Measurements from ENCODE around the gene DSTN. TPM values are rescaled to one million over a fixed set of nuclear protein-coding genes. Genes with fewer than 3 reads are reported as not detected.
A peak's percentile ranks its signal among the peaks of the same experiment; 100 is the strongest.
"Not testable (repeated sequence)": the region's sequence is repeated elsewhere in the genome, so short reads cannot be mapped to it uniquely, and the experiment has no call there.

The DSTN gene
- total RNA-seq, 1 donor from 2014 or later, result 157 TPM

DNA sequence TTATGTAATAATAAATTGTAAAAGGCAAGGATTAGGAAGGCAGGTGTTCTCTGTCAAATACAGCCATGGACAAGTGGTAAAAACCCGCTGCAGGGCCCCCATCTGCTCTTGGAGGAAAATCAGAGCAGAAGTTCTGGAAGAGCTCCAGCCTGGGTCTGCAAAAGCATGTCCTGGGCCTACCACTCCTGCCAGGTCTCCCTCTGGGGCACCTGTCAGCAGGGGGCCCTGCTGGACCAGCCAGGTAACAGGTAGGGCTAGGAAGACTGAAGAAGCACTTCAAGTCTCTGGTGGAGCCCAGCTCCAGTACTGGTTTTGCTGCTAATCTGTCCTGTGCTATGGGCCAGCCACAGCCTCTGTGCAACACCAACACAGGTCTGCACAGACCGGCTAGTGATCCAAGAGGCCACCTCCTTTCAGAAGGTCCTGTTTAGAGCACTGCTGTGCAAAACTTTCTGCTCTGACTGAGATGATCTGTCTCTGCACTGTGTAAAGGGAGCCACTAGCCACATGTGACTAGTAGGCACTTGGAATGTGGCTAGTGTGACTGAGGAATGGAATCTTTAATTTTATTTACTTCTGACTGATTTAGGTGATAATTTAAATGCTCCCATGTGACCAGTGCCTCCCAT lies 82.0 kb downstream of the DSTN start:
- no peak for DNase-seq

DNA sequence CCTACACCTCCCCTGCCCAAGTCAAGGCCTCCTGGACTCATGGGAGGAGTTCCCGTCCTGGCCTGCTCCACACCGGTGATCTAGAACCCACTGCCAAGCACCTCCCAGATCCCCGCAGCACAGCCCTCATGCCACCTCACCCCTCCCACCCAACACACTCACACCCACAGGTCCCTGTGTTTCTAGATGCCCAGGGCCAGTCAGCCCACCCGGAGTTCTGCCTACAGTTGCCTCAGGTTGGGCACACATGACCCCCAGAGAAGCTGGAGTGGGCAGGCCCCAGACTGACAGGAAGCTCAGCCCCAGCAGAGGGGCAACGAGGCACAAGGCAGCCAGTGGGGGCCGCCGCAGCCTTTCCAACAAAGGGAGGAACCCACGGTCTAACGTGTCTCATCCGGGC lies 82.5 kb downstream of the DSTN start:
- DNase-seq, result no peak

DNA sequence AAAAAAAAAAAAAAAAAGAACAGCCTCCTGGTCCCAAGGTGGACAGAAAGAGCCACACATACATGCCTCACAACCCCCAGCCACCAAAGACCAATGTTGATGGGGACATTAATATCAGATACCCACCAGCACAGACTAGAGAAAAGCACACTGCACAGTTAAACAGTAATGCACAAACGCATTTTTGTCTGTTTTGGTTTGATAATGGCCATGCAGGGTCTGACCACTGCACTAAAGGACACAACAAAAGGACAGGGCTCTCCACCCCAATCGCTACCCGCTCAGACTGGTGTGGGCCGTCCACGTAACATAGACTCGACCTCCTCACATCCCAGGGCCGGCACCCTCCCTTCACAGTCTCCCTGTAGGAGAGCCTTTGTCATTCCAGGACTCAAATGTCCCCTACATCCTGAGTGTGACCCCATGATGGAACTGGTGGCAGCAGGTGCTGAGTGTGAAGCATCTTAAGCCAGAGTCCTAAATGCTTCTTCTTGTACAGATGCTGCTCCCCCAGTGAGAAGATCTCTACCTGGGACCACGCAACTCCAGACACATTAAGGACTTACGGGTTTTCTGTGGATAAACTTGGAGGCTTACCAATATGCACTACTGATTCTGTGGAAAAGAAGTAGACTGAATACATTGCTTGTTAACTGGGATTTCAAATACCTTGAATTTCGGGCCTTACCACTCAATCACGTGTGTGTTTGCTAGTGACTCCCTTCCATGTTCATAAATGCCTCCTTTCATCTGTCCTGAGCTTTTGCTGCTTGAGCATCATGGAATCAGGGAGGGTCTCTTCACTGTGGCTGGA lies 84.2 kb downstream of the DSTN start:
- no peak for DNase-seq

DNA sequence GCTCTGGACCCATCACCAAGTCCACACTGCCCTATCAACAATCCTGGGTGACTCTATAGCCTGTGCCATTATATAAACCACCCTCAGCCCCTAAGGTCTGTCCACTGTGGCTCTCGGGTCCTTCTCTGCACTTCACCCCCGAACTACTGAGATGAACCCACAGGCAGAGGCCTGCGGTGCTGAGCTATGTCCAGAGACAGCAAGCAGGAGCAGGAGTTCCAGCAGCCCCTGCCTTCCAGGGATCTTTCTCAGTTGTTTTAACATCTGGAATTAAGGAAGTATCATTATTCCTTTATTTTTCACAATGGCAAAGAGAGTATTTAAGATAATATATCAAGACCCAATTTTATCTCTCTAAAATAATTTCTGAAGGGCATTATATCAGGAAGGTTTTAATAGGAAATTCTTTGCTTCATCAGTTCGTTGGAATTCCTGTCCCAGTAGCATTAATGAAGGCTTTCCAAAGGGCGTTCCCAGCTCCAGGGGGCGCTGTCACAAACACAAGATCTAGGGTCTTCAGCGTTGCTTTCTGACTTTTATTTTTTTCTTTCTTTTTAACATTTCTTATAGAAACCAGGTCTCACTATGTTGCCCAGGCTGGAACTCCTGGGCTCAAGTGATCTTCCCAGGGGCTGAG lies 84.9 kb downstream of the DSTN start:
- peak; percentile 83 for DNase-seq

DNA sequence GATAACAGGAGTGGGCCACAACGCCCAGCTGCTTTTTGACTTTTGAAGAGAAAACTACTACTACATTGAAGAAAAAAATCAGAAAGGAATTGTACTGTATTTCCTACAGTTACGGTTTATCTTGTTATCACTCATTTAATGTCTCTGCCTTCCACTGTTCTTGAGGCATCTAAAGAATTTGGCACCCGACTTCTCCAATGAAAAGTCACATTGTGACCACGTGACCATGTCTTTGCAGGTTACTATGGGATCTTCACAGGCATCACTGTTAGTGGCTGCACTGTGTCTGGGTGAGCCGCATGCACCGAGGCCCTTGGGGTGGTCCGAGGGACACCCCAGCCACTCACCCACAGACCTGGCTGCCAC lies 85.4 kb downstream of the DSTN start:
- no peak for DNase-seq

DNA sequence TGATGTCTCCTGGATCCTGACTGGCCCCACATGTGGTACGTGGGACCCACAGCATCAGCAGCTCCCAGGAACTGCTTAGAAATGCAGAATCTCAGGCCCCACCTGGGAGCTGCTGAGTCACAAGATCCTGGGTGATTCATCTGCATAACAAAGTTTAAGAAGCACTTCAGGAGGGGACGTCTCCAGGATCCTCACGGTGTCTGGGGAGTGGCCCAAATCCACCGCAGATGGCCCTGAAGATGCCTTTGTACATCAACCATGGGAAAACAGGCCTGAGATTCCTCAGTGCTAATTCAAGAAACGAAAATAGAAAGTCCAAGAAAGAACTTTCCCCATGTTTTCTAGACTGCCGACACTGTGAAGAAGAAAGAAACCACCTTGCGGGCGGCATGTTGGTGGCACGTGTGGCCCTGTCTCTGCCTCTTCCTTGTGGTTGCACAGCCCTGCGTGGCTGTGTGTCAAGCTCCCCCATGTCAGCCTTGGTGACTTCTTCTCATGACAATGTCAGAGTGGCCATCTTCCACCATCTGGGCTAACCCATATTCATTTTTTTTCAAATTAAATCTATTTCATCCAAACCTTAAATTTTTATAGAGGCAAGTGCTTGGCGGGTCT lies 86.1 kb downstream of the DSTN start:
- DNase-seq, result no peak

DNA sequence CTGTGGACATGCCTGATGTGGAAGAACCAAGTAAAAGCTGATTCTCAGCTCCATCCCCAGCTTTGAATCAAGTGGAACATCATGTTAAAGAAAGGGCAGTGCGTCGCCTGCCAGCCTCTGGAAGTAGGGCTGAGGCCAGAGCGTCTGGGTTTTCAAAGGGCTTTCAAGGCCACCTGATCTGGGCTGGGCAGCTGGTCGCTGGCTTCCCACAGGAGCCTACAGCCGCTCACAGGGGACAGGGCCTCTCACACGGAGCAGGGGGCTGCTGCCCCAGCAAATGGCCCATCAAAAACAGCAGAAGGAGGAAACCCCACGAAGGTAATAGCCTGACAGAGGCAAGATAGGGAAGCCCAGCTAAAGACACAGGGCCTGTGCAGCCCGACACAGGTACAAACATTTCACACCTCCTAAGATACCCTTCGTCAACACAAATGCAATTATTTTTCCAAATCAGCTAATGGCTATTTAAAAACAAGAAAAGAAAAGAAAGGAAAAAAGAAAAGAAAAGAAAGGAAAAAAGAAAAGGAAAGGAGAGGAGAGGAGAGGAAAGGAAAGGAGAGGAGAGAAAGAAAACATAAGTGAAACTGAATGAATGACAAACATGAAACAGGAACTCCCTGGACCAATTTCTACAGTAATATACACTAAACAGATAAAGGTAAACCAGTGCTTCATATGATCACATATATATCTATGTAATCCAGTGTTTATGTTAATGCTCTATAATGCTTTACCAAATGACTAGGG lies 87.4 kb downstream of the DSTN start:
- no peak for DNase-seq

DNA sequence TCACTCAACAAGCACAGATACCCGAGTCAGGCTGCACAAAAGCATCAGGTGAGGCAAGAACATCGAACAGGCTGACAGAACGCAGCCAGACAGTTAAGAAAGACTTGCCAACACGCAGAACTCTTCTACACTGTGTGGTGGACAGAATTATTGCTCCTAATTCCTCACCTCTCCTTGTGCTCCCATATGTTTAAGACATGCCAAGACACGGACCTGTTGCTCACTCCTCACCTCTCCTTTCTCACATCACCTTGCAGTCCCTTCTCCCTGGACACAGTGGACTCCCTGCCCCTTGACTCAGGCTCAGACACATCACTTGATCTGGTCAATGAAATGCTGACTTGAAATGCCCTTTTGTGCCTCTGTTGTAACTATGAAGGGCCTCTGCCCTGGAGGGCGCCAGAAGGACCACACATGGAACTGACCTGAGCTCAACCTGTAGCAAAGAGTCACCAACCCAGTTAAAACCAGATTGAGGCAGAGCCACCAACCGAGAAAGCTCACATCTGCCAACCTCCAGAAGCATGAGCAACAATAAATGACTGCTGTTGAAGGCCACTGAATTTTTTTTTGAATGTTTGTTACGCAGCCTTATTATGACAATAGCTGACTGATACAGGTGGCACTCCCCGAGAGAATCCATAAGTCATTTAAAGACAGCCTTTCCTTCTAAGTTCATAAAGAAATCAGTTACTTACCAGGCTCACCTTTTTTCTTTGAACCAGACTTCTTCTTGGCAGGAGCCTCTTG lies 88.2 kb downstream of the DSTN start:
- DNase-seq, result no peak

DNA sequence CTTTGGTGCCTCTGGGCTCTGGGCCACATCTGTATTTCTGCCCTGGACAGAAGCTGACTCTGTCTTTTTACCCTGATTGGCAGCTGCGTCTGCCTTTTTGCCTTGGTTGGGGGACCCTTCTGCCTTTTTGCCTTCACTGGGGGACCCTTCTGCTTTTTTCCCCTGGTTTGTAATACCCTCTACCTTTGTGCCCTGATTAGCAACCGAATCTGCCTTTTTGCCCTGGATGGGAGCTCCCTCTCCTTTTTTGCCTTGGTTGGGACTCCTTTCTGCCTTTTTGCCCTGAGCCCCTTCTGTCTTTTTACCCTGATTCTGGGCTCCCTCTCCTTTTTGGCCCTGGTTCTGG lies 88.7 kb downstream of the DSTN start:
- no peak for DNase-seq

DNA sequence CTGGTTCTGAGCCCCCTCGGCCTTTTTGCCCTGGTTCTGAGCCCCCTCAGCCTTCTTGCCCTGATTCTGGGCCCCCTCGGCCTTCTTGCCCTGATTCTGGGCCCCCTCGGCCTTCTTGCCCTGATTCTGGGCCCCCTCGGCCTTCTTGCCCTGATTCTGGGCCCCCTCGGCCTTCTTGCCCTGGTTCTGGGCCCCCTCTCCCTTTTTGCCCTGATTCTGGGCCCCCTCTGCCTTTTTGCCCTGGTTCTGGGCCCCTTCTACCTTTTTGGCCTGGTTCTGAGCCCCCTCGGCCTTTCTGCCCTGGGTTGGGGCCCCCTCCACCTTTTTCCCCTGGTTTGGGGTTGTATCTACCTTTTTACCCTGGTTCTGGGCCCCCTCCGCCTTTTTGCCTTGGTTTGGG lies 89.5 kb downstream of the DSTN start:
- not testable (repeated sequence) for DNase-seq

Other genes with a start within 250 kb of the DSTN start
- 1.9 and 4.4 TPM in 2 replicates for gene BFSP1, start 38.7 kb upstream of the DSTN start, total RNA-seq
- 123 and 224 TPM in 2 replicates for gene RRBP1, start 112.2 kb downstream of the DSTN start, total RNA-seq
- gene BANF2, start 129.9 kb downstream of the DSTN start, total RNA-seq, result not detected in 2 replicates

All from dermis blood vessel endothelial cell (primary cell).